ENCODE measurements around the gene LITAFD. TPM values are rescaled to one million over a fixed set of nuclear protein-coding genes. Genes with fewer than 3 reads are reported as not detected.

The LITAFD gene
- total and polyA plus RNA-seq, 2 experiments from 2014 or later: 0.43 TPM; not detected in 1

GRCh38 chr16:8864480-8865110 lies 17.6 kb upstream of the LITAFD start:
- TF ChIP-seq, protein P1, sequence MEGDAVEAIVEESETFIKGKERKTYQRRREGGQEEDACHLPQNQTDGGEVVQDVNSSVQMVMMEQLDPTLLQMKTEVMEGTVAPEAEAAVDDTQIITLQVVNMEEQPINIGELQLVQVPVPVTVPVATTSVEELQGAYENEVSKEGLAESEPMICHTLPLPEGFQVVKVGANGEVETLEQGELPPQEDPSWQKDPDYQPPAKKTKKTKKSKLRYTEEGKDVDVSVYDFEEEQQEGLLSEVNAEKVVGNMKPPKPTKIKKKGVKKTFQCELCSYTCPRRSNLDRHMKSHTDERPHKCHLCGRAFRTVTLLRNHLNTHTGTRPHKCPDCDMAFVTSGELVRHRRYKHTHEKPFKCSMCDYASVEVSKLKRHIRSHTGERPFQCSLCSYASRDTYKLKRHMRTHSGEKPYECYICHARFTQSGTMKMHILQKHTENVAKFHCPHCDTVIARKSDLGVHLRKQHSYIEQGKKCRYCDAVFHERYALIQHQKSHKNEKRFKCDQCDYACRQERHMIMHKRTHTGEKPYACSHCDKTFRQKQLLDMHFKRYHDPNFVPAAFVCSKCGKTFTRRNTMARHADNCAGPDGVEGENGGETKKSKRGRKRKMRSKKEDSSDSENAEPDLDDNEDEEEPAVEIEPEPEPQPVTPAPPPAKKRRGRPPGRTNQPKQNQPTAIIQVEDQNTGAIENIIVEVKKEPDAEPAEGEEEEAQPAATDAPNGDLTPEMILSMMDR (IDR thresholded peaks at IDR 0.05; ENCODE audit: low read depth, low read length): no peak
- Histone ChIP-seq H3K36me3 (no peaks in the 10 kb centered on the region), H3K4me1 (ENCODE audit: low read depth) (peaks cover 28% of the 10 kb centered on the region), H3K27me3 (no peaks in the 10 kb centered on the region), H3K9me3 (ENCODE audit: low read depth) (no peaks in the 10 kb centered on the region), H3K27ac (peak overlapping the region; percentile 89), H3K4me3 (no peak overlapping the region)
- DNase-seq (ENCODE audit: low read depth in 1 of 2, low spot score in 1 of 2): no peak

- Histone ChIP-seq H3K27ac (peak overlapping the region; percentile 89), H3K4me1 (ENCODE audit: low read depth) (peaks cover 28% of the 10 kb centered on the region), H3K36me3 (no peaks in the 10 kb centered on the region), H3K9me3 (ENCODE audit: low read depth) (no peaks in the 10 kb centered on the region), H3K4me3 (no peak overlapping the region), H3K27me3 (no peaks in the 10 kb centered on the region)
- no peak for DNase-seq (ENCODE audit: low read depth in 1 of 2, low spot score in 1 of 2)
- TF ChIP-seq, protein P1 (IDR thresholded peaks at IDR 0.05; ENCODE audit: low read depth, low read length): no peak
These were observed 16.8 kb upstream of the LITAFD start for GRCh38 chr16:8865145-8865882.

GRCh38 chr16:8866118-8866883 lies 15.8 kb upstream of the LITAFD start:
- Histone ChIP-seq H3K27ac (peak overlapping the region; percentile 89), H3K9me3 (ENCODE audit: low read depth) (no peaks in the 10 kb centered on the region), H3K4me3 (peak overlapping the region; percentile 97), H3K36me3 (no peaks in the 10 kb centered on the region), H3K4me1 (ENCODE audit: low read depth) (peaks cover 28% of the 10 kb centered on the region), H3K27me3 (no peaks in the 10 kb centered on the region)
- TF ChIP-seq, protein P1 (IDR thresholded peaks at IDR 0.05; ENCODE audit: low read depth, low read length): no peak
- peak; percentile 77 to 85 for DNase-seq (ENCODE audit: low read depth in 1 of 2, low spot score in 1 of 2)

DNA sequence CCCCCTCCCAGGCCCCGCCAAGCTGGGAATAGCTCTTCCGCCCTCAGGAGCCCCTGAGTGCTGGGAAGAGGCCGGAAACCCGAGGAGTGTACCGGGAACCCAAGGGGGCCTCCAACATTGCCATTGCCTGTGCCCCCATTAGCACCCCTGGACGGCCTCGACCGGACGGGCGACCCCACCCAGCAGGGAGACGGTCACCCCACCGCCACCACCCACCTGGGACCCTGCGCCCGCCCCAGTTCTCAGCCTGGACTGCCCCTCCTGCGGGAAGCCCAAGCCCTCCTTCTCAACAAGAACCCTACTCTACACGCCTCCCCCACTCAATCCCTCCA lies 15.3 kb upstream of the LITAFD start:
- DNase-seq (ENCODE audit: low read depth in 1 of 2, low spot score in 1 of 2): no peak
- Histone ChIP-seq H3K36me3 (no peaks in the 10 kb centered on the region), H3K4me1 (ENCODE audit: low read depth) (peaks cover 28% of the 10 kb centered on the region), H3K27ac (peak overlapping the region; percentile 89), H3K9me3 (ENCODE audit: low read depth) (no peaks in the 10 kb centered on the region), H3K27me3 (no peaks in the 10 kb centered on the region), H3K4me3 (peak overlapping the region; percentile 97)
- TF ChIP-seq, protein P1 (IDR thresholded peaks at IDR 0.05; ENCODE audit: low read depth, low read length): no peak

GRCh38 chr16:8867216-8867931 lies 14.8 kb upstream of the LITAFD start:
- Histone ChIP-seq H3K9me3 (ENCODE audit: low read depth) (no peaks in the 10 kb centered on the region), H3K4me1 (ENCODE audit: low read depth) (peaks cover 28% of the 10 kb centered on the region), H3K27me3 (no peaks in the 10 kb centered on the region), H3K4me3 (peak overlapping the region; percentile 97), H3K36me3 (no peaks in the 10 kb centered on the region), H3K27ac (peak overlapping the region; percentile 89)
- DNase-seq (ENCODE audit: low read depth in 1 of 2, low spot score in 1 of 2): peak in 1 of 2 donors; percentile 50
- TF ChIP-seq, protein P1 (IDR thresholded peaks at IDR 0.05; ENCODE audit: low read depth, low read length): no peak

Measured in cardiac muscle cell (in vitro differentiated cells and primary cell).